Endothelial cell of umbilical vein (primary cell): ENCODE results near the gene ZCWPW2. TPM values are rescaled to one million over a fixed set of nuclear protein-coding genes. Genes with fewer than 3 reads are reported as not detected.

Experiments
- BruUV-seq: library from RNA; stranded (reverse); fragments of 400-500 nt; replicated peaks from 2 replicates; lab custom pipeline; 2021; lab: Mats Ljungman, UMichigan
- CTCF ChIA-PET: fragments of 300-600, 350-600 bp; sonication (Branson Sonifier 250); formaldehyde crosslinking; loops from one replicate; lab custom pipeline; 2021; ENCODE audit warnings: antibody characterized with exemption, inconsistent platforms; lab: Charles Lee
- POLR2A ChIA-PET: fragments of 300-600, 350-600 bp; sonication (Branson Sonifier 250); formaldehyde crosslinking; loops from one replicate; lab custom pipeline; 2021; ENCODE audit warnings: antibody characterized with exemption, inconsistent platforms; lab: Charles Lee
- DNase-seq: peaks from one replicate; pipeline ENCODE4 v3.0.0-alpha.2; 2011; ENCODE audit warnings: low read depth, low spot score
- FAIRE-seq: peaks from 2 replicates; lab custom pipeline; 2011; peaks lifted over from hg19 to GRCh38; lab: Jason Lieb, UNC
- H2AFZ ChIP-seq: 2 replicates; pipeline ENCODE4 v1.6.0; 2012; ENCODE audit warnings: low read depth, low read length, control low read depth, inconsistent platforms
- H3K27ac ChIP-seq: 2 replicates; pipeline ENCODE4 v1.5.1; 2011; ENCODE audit warnings: low read depth, mild to moderate bottlenecking, control low read depth, low read length, moderate library complexity; ENCODE audit not compliant: insufficient read depth
- H3K27me3 ChIP-seq, 2 experiments: 2 replicates each; pipeline versions ENCODE4 v1.6.0 to v1.6.1; 2011; ENCODE audit warnings: low read length in 2 of 2, mixed read lengths in 1 of 2; ENCODE audit not compliant: control insufficient read depth in 2 of 2, insufficient read depth in 2 of 2
- H3K36me3 ChIP-seq, 2 experiments: 2 replicates in 1 of 2; 3 replicates in 1 of 2; pipeline ENCODE4 v1.5.1; 2011; ENCODE audit warnings: low read length in 2 of 2, mild to moderate bottlenecking in 1 of 2, moderate library complexity in 1 of 2; ENCODE audit not compliant: control insufficient read depth in 2 of 2, insufficient read depth in 2 of 2; ENCODE audit errors: extremely low read depth in 1 of 2
- H3K4me1 ChIP-seq: 3 replicates; pipeline ENCODE4 v1.5.1; 2011; ENCODE audit warnings: mild to moderate bottlenecking, low read length; ENCODE audit not compliant: control insufficient read depth, insufficient read depth; ENCODE audit errors: extremely low read depth
- H3K4me2 ChIP-seq: 2 replicates; pipeline ENCODE4 v1.6.1; 2011; ENCODE audit warnings: low read length, control low read depth, mixed read lengths; ENCODE audit not compliant: insufficient read depth
- H3K4me3 ChIP-seq, 3 experiments: fragments of 200-600 bp in 1 of 3; sonication (generic), shearing (Covaris generic) in 1 of 3; replicated peaks in 1 of 3; 2 replicates each; pipeline ENCODE4 v1.5.1; 2011 to 2016; ENCODE audit warnings: control low read depth in 3 of 3, low read length in 3 of 3, mild to moderate bottlenecking in 2 of 3, inconsistent platforms in 1 of 3, low read depth in 1 of 3, moderate library complexity in 1 of 3; ENCODE audit not compliant: insufficient read depth in 1 of 3
- H3K79me2 ChIP-seq: 2 replicates; pipeline ENCODE4 v1.6.0; 2012; ENCODE audit warnings: low read length, inconsistent platforms; ENCODE audit not compliant: control insufficient read depth, insufficient read depth
- H3K9ac ChIP-seq: replicated peaks from 2 replicates; pipeline ENCODE3; 2011; ENCODE audit warnings: low read length, control low read depth; ENCODE audit not compliant: insufficient read depth; ENCODE audit errors: extremely low read depth
- H3K9me1 ChIP-seq: replicated peaks from 3 replicates; pipeline ENCODE4 v1.6.0; 2011; ENCODE audit warnings: mild to moderate bottlenecking, low read length; ENCODE audit not compliant: control insufficient read depth, insufficient read depth; ENCODE audit errors: extremely low read depth
- H3K9me3 ChIP-seq: replicated peaks from 2 replicates; pipeline ENCODE4 v1.5.1; 2012; ENCODE audit warnings: low read length, inconsistent platforms; ENCODE audit not compliant: control insufficient read depth, insufficient read depth
- H4K20me1 ChIP-seq: replicated peaks from 2 replicates; pipeline ENCODE3; 2011; ENCODE audit warnings: mild to moderate bottlenecking, low read length; ENCODE audit not compliant: control insufficient read depth, insufficient read depth; ENCODE audit errors: extremely low read depth
- CTCF ChIP-seq, 2 donors: IDR thresholded peaks; 1 replicate in 1 of 2; 2 replicates in 1 of 2; pipeline ENCODE4 v1.5.1; 2011; ENCODE audit warnings: low read length in 2 of 2, mild to moderate bottlenecking in 2 of 2, moderate library complexity in 2 of 2, control low read depth in 1 of 2, inconsistent platforms in 1 of 2, low read depth in 1 of 2; ENCODE audit not compliant: insufficient read depth in 1 of 2; ENCODE audit errors: extremely low read depth in 1 of 2
- EZH2 ChIP-seq: IDR thresholded peaks from 2 replicates; pipeline ENCODE4 v1.6.1; 2012; ENCODE audit warnings: borderline replicate concordance, low read depth, mild to moderate bottlenecking, moderate library complexity, low read length, inconsistent platforms; ENCODE audit not compliant: severe bottlenecking
- FOS ChIP-seq: IDR thresholded peaks from 2 replicates; pipeline ENCODE4 v1.6.1; 2011; ENCODE audit warnings: mild to moderate bottlenecking, low read length, moderate library complexity, borderline replicate concordance; ENCODE audit not compliant: insufficient read depth
- GATA2 ChIP-seq: IDR thresholded peaks from 2 replicates; pipeline ENCODE4 v1.7.0; 2011; ENCODE audit warnings: low read depth, mild to moderate bottlenecking, moderate library complexity, mixed read lengths, low read length; ENCODE audit not compliant: insufficient read length, insufficient read depth
- JUN ChIP-seq: IDR thresholded peaks from 2 replicates; pipeline ENCODE4 v1.6.1; 2011; ENCODE audit warnings: borderline replicate concordance, low read depth; ENCODE audit not compliant: insufficient read length, insufficient read depth
- MAX ChIP-seq: IDR thresholded peaks from 2 replicates; pipeline ENCODE4 v1.6.1; 2011; ENCODE audit not compliant: insufficient read depth, insufficient read length
- MYC ChIP-seq: IDR thresholded peaks from one replicate; pipeline ENCODE4 v1.6.1; 2011; ENCODE audit warnings: mild to moderate bottlenecking, low read depth, low read length
- POLR2A ChIP-seq: IDR thresholded peaks from 2 replicates; pipeline ENCODE4 v1.6.1; 2012; ENCODE audit warnings: low read depth, mild to moderate bottlenecking, control low read depth, low read length
- POLR2AphosphoS5 ChIP-seq: IDR thresholded peaks from 2 replicates; pipeline ENCODE4 v1.6.1; 2012; ENCODE audit warnings: low read depth, mild to moderate bottlenecking, control low read depth, low read length, moderate library complexity; ENCODE audit not compliant: insufficient read depth
- dilution Hi-C: fragments of 300-500 bp; cut with MboI; formaldehyde crosslinking; loops from one replicate; pipeline ENCODE4 v1.15.0; 2019; ENCODE audit warnings: low sequenced_read_pairs; ENCODE audit not compliant: extremely low pct_ligation_motif_present
- intact Hi-C: fragments of 100-400 bp; cut with micrococcal nuclease; formaldehyde crosslinking; loops from one replicate; pipeline ENCODE4 v1.10.0; 2022
- polyA plus RNA-seq, 4 experiments: library from polyadenylated mRNA; depleted of rRNA in 3 of 4; stranded (reverse) in 3 of 4; unstranded in 1 of 4; fragments of >200 nt; gene quantifications; 2 replicates each; pipeline versions ENCODE4 v1.2.1 to v1.2.3, GENCODE V29; 2011 to 2012; ENCODE audit warnings: missing spikeins in 1 of 4
- total RNA-seq: library from RNA; stranded (reverse); gene quantifications from 2 replicates; pipeline ENCODE4 v1.2.3, GENCODE V29; 2021

Gene ZCWPW2
- total and polyA plus RNA-seq, 2 donors (not counting 3 experiments of a cell fraction or from before 2014, with no cell fraction given): 0.04 to 0.40 TPM

GRCh38 chr3:28322464-28322863, 26.1 kb upstream of the ZCWPW2 start:
- H4K20me1 ChIP-seq: no peaks in the 10 kb centered on the region
- BruUV-seq: no TSS peak
- no peak overlapping the region for H3K4me3 ChIP-seq
- FAIRE-seq (no peak), DNase-seq (no peak)
- H3K36me3 ChIP-seq: peaks cover 2% of the 10 kb centered on the region in 2 experiments
- no peaks in the 10 kb centered on the region for H3K9me1 ChIP-seq
- no peak overlapping the region for H3K4me2 ChIP-seq
- H3K27ac ChIP-seq: no peak overlapping the region
- dilution Hi-C loops (no loop called here), intact Hi-C loops (no loop called here)
- no peak overlapping the region for H3K9ac ChIP-seq
- ChIA-PET POLR2A (no interaction called here), CTCF (interaction anchor here (0.8 to 2.1 kb wide), 8 partner anchors 14 to 610 kb away, joined by 3 to 21 read pairs (median 4); no protein-coding TSS in a partner anchor)
- no peaks in the 10 kb centered on the region for H3K79me2 ChIP-seq
- H3K9me3 ChIP-seq: no peaks in the 10 kb centered on the region
- H3K27me3 ChIP-seq: no peaks in the 10 kb centered on the region
- TF ChIP-seq MAX: no peak
- TF ChIP-seq EZH2: no peak
- TF ChIP-seq FOS: no peak
- no peak for TF ChIP-seq JUN
- no peak for TF ChIP-seq CTCF (IDR thresholded peaks at IDR 0.05; ENCODE audit: extremely low read depth in 1 of 2, insufficient read depth in 1 of 2, low read depth in 1 of 2, low read length in 2 of 2)
- TF ChIP-seq POLR2A: no peak
- no peak for TF ChIP-seq MYC
- TF ChIP-seq GATA2: no peak
- TF ChIP-seq POLR2AphosphoS5: no peak
- H2AFZ ChIP-seq: no peak overlapping the region
- H3K4me1 ChIP-seq: peaks cover 4% of the 10 kb centered on the region
